MV-4-11 (cell line): ENCODE results near the gene NUP93.
A peak's percentile ranks its signal among the peaks of the same experiment; 100 is the strongest.
"Not testable (repeated sequence)": the region's sequence is repeated elsewhere in the genome, so short reads cannot be mapped to it uniquely, and the experiment has no call there.

ENCODE experiments used
- DNase-seq: peaks from one replicate; lab custom pipeline; 2025; lab: John Stamatoyannopoulos, UW

NUP93 gene

DNA sequence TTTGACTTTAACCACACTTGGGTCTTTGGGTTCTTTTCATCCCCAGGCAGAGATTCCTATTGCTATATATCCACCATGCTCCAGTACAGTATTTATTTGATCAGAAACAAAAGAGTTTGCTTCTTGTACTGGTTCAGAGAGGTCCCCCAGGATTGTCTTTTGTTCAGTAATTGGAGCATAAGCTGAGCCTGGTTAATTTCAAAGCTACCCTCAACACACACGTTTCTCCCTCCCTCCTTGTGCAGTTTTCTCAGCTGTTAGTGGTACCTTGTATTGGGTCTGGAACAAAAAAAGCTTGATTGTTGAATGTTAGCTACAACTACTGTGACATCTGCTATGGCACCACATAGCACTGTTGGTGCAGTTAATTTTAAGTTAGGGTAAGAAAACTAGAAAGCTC, 50.0 kb downstream of the NUP93 start:
- DNase-seq: no peak

DNA sequence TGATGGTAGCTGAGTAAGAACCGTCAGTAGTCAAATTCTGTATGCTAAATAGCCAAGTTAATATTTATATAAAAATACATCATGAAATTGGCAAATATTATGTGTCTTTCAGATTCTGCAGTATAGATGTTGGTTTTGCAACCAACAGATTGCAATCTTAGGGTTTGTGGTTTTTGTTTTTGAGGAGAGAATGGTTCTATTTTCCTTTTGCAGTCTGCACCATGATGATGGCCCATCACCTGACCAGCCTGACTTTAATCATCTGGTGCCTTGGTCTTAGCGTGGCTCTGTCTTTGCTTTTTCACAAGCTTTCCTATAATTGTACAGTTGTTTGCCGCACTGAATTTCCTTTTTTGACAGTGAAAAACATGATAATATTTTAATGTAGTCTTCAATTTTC, 50.7 kb downstream of the NUP93 start:
- DNase-seq: peak; percentile 6

GRCh38 chr16:56781528-56781961, 51.6 kb downstream of the NUP93 start:
- no peak for DNase-seq

DNA sequence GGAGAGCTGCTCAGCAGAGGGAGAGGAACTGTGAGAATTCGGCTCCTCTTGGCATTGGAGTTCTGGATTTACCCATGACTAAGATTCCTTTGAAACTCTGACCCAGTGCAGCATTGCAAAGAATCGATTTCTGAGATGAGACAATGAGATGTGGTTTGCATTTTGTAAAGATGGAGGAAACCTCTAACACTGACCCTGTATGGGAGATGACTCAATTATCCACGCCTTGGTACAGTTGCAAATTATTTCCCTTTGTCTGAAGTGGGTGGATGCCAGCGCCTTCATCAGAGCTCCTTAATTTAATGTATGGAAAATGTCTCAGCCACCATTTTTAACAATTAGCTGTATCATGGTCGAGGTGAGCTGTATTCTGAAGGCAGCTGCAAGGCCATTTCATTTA, 53.4 kb downstream of the NUP93 start:
- DNase-seq: no peak

- DNase-seq: no peak
Observed at GRCh38 chr16:56785317-56785716, 55.4 kb downstream of the NUP93 start.

DNA sequence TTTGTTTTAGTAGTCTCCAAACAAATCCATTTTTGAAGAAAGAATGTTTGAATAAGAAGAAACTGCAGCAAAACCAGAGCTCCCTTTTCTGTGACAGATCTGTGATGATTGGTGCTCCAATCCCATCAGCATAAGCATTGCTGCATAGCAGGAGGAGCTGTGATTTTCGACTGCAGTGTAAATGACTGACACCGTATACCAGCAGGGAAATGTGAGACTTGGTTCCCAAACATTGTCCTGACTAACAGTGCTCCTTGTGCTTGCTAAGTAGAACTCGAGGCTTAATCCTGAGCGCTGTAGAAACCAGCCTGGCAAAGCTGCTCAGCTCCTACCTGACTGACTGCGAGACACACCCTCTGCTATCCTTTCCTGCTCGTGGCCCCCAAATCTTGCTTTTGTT, 57.2 kb downstream of the NUP93 start:
- no peak for DNase-seq

GRCh38 chr16:56788435-56788834, 58.5 kb downstream of the NUP93 start:
- no peak for DNase-seq

DNA sequence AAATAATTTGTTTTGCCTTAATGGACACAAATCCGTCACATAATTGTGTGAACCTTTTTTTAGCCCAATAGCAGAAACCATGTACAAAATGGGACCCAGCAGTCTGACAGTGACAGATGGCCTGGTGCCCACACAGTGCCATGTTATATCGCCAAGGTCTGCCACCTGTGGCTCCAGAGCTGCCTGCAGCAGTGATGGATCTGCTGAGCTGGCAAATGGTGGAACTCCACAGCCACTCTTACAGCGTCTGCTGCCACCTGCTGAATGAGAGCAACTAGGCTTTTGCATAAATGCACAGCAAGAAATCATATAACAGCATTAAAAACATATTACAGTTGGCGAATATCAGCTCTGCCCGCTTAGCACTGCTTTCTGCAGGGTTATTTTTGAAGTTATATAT, 59.4 kb downstream of the NUP93 start:
- DNase-seq: no peak

DNA sequence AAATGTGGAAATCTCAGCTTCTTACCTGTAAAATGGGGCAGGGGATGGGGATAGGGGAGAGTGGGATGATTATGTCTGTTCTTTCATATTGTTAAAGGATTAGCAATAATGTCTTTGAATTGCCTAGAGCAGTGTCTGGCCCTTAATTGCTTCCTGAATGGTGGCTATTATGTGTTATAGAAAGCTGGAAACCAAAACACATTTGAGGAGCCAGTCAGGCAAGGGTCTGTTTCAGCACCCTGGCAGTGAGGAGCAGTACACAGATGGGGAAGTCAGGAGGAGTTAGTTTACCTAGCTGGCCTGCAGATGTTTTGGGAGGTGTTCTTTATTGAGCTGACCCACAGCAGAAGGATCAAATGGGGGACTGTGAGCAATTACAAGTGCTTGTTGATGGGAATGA, 63.0 kb downstream of the NUP93 start:
- no peak for DNase-seq

- peak; percentile 31 for DNase-seq
Observed at GRCh38 chr16:56793492-56793891, 63.6 kb downstream of the NUP93 start.

DNA sequence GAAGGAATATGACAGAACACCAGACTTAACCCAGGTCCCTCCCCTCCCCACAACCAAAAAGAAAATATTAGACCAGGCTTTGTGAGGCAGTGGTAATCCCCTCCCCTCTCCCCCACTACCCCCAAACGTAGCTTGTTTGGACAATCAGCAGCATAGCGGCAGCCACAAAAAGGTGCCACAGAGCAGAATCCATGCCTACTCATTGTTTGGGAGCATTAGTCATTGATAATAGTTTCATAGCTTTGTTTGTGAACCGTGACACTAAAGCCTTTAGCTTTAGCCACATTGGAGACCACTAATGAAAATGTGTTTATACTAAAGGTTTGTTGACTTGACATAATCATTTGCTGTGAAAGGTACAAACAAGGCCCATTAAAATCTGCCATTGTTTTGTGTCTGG, 65.1 kb downstream of the NUP93 start:
- DNase-seq: no peak

DNA sequence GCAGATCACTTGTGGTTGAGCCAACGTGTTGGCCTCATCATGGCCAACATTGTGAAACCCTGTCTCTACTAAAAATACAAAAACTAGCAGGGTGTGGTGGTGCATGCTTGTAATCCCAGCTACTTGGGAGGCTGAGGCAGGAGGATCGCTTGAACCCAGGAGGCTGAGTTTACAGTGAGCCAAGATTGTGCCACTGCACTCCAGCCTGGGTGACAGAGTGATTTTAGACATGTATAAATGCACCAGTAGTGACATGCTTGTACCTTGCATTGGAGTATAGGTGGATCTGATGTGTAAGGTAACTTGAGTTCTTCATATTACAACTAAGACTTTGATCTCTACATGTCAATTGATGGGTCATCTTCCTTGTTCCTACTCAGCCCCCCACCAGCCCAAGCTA, 67.1 kb downstream of the NUP93 start:
- DNase-seq: peak; percentile 35

DNA sequence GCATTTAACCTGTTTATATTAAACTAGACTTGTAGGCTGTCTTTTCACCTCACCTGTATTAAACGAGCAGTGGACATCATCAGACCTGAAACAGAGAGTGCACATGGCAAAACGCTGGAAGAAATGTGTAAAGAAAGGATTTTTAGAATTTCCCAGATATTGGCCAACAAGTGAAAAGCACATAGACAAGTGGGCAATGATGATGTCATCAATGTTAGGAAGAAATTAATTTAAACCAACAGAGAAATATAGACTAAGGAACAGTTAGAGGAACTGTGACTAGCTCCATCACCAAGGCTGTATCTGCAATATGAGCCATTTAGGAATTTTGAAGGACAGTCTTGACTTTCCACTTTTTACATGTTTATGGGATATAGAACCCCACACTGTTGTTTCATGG, 67.9 kb downstream of the NUP93 start:
- no peak for DNase-seq

DNA sequence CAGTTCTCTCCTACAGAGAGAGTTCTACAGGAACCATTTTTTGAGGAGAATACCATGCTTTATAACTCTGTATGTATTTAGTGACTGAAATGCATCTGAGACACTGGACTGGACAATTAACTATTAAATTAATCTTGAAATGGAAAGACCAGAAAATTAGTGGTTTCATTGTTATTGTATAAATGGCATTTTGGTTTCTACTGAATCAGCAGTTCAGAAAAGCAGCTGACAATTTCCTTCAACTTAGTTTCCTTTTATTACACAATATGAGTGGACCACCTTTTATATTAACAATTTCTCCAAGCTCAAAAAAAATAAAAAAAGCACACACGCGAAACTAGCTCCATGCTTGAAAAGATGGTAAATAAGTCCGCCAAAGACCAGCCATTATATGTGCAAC, 69.0 kb downstream of the NUP93 start:
- no peak for DNase-seq

DNA sequence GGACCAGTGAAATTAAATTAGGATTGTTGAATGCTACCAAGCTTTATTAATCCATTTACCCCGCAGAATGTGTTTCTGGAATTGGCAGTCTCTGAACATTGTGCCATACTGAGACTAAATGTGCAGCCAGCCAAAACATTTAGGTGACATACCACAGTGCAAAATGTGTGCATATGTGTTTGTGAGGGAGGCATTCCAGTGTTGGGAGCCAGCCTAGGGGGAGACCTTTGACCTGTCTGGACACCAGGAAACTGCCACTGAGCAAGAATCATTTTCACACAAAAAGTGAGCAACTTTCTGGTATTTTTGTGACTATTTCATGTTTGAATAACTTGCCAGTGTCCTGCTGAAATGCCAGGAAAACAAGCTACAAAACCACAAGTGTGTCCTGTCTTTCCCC, 70.4 kb downstream of the NUP93 start:
- no peak for DNase-seq

GRCh38 chr16:56801762-56802161, 71.8 kb downstream of the NUP93 start:
- no peak for DNase-seq

GRCh38 chr16:56807011-56807675, 77.2 kb downstream of the NUP93 start:
- no peak for DNase-seq

- DNase-seq: not testable (repeated sequence)
Observed at GRCh38 chr16:56807676-56808067, 77.7 kb downstream of the NUP93 start.

GRCh38 chr16:56810954-56811353, 81.0 kb downstream of the NUP93 start:
- DNase-seq: no peak

- DNase-seq: not testable (repeated sequence)
Observed at GRCh38 chr16:56811602-56812001, 81.7 kb downstream of the NUP93 start.

DNA sequence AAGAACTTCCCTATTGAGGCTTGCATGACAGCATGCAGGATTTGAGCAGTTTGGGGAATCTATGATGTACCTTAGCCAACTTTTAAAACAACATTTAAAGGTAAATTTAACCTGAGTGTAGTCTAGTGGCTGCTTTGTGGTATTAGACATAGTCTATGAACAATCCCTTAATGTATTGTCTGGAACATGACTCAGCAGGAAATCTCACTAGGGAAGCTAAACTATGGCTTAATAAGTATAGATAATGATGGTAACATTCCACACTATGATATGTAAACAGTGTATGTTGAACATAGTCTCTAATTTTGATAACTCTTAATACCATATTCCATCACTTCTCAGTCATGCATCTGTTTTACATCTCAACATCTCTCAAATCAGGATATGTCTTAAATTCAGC, 83.0 kb downstream of the NUP93 start:
- DNase-seq: no peak

DNA sequence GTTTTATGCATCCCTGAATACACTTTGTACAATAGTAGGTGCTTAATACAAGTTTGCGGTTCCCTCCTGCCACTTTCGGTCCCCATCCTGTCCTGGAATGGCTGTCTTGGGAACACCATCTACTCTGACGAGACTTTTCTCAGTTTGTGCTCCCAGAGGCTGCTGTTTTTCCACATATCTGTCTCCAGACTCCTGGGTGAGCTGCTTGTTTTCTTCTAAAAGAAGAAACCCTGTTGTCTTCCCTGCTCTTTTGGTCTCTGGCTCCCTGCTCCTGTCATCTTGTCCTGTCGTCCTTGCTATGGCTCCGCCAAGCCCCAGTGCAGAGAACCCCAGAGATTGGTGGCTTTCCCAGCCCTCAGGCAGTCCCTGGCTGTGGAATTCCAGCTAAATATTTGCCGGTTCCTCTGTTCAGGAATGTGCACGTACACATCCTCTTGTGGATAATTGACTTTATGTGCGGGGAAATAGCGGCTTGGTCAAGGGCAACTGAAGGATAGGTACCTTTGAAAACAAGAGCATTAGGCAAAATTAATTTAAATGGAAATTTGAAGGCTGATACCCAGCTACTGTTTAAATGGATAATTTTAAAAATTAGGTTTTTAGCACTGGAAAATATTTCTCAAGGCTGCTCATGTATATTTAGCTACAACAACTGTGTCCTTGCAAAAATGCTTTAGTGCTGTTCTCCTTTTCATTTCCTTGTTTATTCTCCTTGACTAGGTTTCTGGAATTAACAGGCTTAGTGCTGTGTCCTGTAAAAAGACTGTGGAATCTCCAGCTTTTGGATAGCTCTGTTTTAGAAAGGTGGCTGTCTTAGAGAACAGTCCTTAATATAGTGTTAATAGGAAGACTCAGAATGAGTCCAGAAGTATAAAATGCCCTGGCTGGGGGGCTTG, 84.9 kb downstream of the NUP93 start:
- DNase-seq: no peak

DNA sequence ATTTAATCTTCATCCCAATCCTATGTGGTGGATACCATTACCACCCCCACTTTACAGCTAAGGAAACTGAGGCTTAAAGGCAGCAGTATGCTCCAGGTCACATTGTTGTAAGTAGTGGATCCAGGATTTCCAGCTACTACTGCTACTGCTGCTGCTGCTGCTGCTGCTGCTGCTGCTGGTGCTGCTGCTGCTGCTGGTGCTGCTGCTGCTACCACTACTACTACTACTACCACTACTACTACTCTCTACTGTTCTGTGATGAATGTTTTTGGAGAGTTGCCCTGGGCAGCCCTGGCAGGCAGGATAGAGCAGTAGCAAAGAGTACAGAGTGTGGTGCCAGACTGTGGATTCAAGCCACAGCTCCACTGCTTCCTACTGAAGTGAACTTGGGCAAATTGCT, 85.8 kb downstream of the NUP93 start:
- no peak for DNase-seq

GRCh38 chr16:56817056-56817455, 87.1 kb downstream of the NUP93 start:
- no peak for DNase-seq
